ENCODE results near the gene RAMACL. TPM values are rescaled to one million over a fixed set of nuclear protein-coding genes. Genes with fewer than 3 reads are reported as not detected.

The RAMACL gene
- total and polyA plus RNA-seq, 2 donors (not counting 1 experiment from before 2014, with no cell fraction given): 2.7 TPM; not detected in 1

- Mint-ChIP-seq H3K27ac (no peak overlapping the region), H3K4me1 (no peaks in the 10 kb centered on the region), H3K9me3 (ENCODE audit: insufficient read depth) (no peaks in the 10 kb centered on the region), H3K27me3 (peaks cover 5% of the 10 kb centered on the region), H3K4me3 (no peak overlapping the region)
- Histone ChIP-seq H3K79me2 (ENCODE audit: control insufficient read depth, insufficient read depth, low read length) (peaks cover 6% of the 10 kb centered on the region), H3K9ac (ENCODE audit: low read length) (no peak overlapping the region), H3K27me3 (replicated peaks in 1 of 4; ENCODE audit: control extremely low read depth in 1 of 4, control insufficient read depth in 3 of 4, insufficient read depth in 4 of 4, low read length in 3 of 4) (no peaks in the 10 kb centered on the region), H4K20me1 (ENCODE audit: control insufficient read depth, insufficient read depth, low read length, poor library complexity, severe bottlenecking) (no peaks in the 10 kb centered on the region), H3K4me3 (ENCODE audit: control extremely low read depth in 1 of 5, extremely low read depth in 1 of 5, insufficient read depth in 1 of 5, low read depth in 2 of 5, low read length in 4 of 5) (no peak overlapping the region), H3K9me3 (ENCODE audit: control extremely low read depth in 1 of 3, control insufficient read depth in 2 of 3, insufficient read depth in 1 of 3, low read length in 2 of 3) (no peaks in the 10 kb centered on the region), H3K4me2 (replicated peaks; ENCODE audit: low read depth, low read length, poor library complexity, severe bottlenecking) (no peak overlapping the region), H3K4me1 (ENCODE audit: control insufficient read depth in 2 of 2, insufficient read depth in 2 of 2, low read length in 2 of 2) (no peaks in the 10 kb centered on the region), H3K36me3 (replicated peaks in 1 of 2; ENCODE audit: control extremely low read depth in 1 of 2, control insufficient read depth in 1 of 2, extremely low read depth in 1 of 2, insufficient read depth in 2 of 2, low read length in 1 of 2) (no peaks in the 10 kb centered on the region), H3K27ac (ENCODE audit: low read length in 2 of 2) (no peak overlapping the region), H2AFZ (ENCODE audit: insufficient read depth, low read depth, low read length, poor library complexity, severe bottlenecking) (no peak overlapping the region)
- intact Hi-C loops (cut with micrococcal nuclease): no loop called here
- no peak for ATAC-seq (ENCODE audit: low read depth)
- no peak for TF ChIP-seq EZH2 (IDR thresholded peaks at IDR 0.05; ENCODE audit: borderline replicate concordance, insufficient read depth, low read depth, low read length, poor library complexity, severe bottlenecking)
- TF ChIP-seq, protein P1, sequence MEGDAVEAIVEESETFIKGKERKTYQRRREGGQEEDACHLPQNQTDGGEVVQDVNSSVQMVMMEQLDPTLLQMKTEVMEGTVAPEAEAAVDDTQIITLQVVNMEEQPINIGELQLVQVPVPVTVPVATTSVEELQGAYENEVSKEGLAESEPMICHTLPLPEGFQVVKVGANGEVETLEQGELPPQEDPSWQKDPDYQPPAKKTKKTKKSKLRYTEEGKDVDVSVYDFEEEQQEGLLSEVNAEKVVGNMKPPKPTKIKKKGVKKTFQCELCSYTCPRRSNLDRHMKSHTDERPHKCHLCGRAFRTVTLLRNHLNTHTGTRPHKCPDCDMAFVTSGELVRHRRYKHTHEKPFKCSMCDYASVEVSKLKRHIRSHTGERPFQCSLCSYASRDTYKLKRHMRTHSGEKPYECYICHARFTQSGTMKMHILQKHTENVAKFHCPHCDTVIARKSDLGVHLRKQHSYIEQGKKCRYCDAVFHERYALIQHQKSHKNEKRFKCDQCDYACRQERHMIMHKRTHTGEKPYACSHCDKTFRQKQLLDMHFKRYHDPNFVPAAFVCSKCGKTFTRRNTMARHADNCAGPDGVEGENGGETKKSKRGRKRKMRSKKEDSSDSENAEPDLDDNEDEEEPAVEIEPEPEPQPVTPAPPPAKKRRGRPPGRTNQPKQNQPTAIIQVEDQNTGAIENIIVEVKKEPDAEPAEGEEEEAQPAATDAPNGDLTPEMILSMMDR (IDR thresholded peaks at IDR 0.05): no peak
- CTCF ChIA-PET: no interaction called here
- POLR2A ChIA-PET: no interaction called here
- no peak for DNase-seq
- 97% methylated on average over 5 of the region's 9 CpGs for WGBS (ENCODE audit: insufficient coverage)
Measured at GRCh38 chr6:166604328-166604727, 17.9 kb upstream of the RAMACL start.

DNA sequence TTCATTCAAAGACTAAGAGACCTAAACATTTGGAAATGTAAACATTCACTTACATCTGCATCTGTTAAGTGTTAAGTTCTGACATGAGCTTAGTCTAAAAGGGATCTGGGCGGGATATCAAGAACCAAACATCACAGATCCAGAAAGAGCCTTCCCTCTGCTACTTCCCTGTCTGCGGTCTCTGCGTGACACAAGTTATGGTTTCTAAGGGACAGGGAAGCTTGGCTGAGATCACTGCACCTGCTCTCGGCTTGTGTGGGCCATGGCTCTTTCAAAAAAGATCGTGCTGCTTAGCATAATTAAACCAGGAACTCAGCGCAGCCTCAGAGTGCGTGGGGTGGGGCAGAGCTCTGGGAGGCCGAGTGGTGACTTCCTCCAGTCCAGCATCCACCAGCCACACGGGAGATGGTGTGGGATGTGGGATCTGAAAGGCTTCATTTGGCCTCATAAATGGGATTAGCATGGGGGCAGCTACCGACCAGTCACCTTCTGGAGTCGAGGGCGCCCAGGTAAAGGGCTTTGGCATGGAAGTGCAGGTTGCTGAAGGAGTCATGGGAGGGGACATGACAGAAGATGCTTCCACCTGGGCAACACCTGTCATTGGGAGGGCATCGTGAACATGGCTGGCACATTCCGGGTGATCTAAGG, 16.7 kb upstream of the RAMACL start:
- Mint-ChIP-seq H3K27me3 (peaks cover 8% of the 10 kb centered on the region), H3K4me1 (no peaks in the 10 kb centered on the region), H3K9me3 (ENCODE audit: insufficient read depth) (no peaks in the 10 kb centered on the region), H3K27ac (no peak overlapping the region), H3K4me3 (no peak overlapping the region)
- Histone ChIP-seq H3K79me2 (ENCODE audit: control insufficient read depth, insufficient read depth, low read length) (peaks cover 6% of the 10 kb centered on the region), H3K27me3 (replicated peaks in 1 of 4; ENCODE audit: control extremely low read depth in 1 of 4, control insufficient read depth in 3 of 4, insufficient read depth in 4 of 4, low read length in 3 of 4) (no peaks in the 10 kb centered on the region), H3K9me3 (ENCODE audit: control extremely low read depth in 1 of 3, control insufficient read depth in 2 of 3, insufficient read depth in 1 of 3, low read length in 2 of 3) (no peaks in the 10 kb centered on the region), H3K27ac (ENCODE audit: low read length in 2 of 2) (no peak overlapping the region), H3K9ac (ENCODE audit: low read length) (no peak overlapping the region), H3K4me3 (ENCODE audit: control extremely low read depth in 1 of 5, extremely low read depth in 1 of 5, insufficient read depth in 1 of 5, low read depth in 2 of 5, low read length in 4 of 5) (no peak overlapping the region), H3K36me3 (replicated peaks in 1 of 2; ENCODE audit: control extremely low read depth in 1 of 2, control insufficient read depth in 1 of 2, extremely low read depth in 1 of 2, insufficient read depth in 2 of 2, low read length in 1 of 2) (no peaks in the 10 kb centered on the region), H3K4me2 (replicated peaks; ENCODE audit: low read depth, low read length, poor library complexity, severe bottlenecking) (no peak overlapping the region), H3K4me1 (ENCODE audit: control insufficient read depth in 2 of 2, insufficient read depth in 2 of 2, low read length in 2 of 2) (no peaks in the 10 kb centered on the region), H4K20me1 (ENCODE audit: control insufficient read depth, insufficient read depth, low read length, poor library complexity, severe bottlenecking) (no peaks in the 10 kb centered on the region), H2AFZ (ENCODE audit: insufficient read depth, low read depth, low read length, poor library complexity, severe bottlenecking) (no peak overlapping the region)
- TF ChIP-seq, protein P1 (IDR thresholded peaks at IDR 0.05): no peak
- TF ChIP-seq EZH2 (IDR thresholded peaks at IDR 0.05; ENCODE audit: borderline replicate concordance, insufficient read depth, low read depth, low read length, poor library complexity, severe bottlenecking): no peak
- intact Hi-C loops (cut with micrococcal nuclease): no loop called here
- ChIA-PET CTCF (no interaction called here), POLR2A (no interaction called here)
- ATAC-seq (ENCODE audit: low read depth) (no peak), DNase-seq (no peak)
- WGBS (ENCODE audit: insufficient coverage): 97% methylated on average over 11 of the region's 14 CpGs
